Kidney (tissue), 14 donors: Measurements from ENCODE around the gene GLRX2. TPM values are rescaled to one million over a fixed set of nuclear protein-coding genes. Genes with fewer than 3 reads are reported as not detected.

ENCODE experiments used
- DNase-seq, 5 donors: peaks; one replicate each; pipeline ENCODE4 v3.0.0-alpha.2; 2013 to 2020
- FAIRE-seq: peaks from 2 replicates; lab custom pipeline; 2012; peaks lifted over from hg19 to GRCh38; lab: Jason Lieb, UNC
- H3K27ac ChIP-seq, 2 donors: one replicate each; pipeline ENCODE4 v1.7.0; 2013; ENCODE audit warnings: low read depth in 2 of 2, low read length in 2 of 2, inconsistent platforms in 1 of 2
- H3K27me3 ChIP-seq: one replicate; pipeline ENCODE4 v1.7.1; 2013; ENCODE audit warnings: low read length, inconsistent platforms; ENCODE audit not compliant: control insufficient read depth, insufficient read depth
- H3K36me3 ChIP-seq, 3 donors: one replicate each; pipeline versions ENCODE4 v1.7.0 to v1.7.1; 2013; ENCODE audit warnings: low read length in 3 of 3, control low read depth in 1 of 3, inconsistent platforms in 1 of 3; ENCODE audit not compliant: insufficient read depth in 3 of 3, control insufficient read depth in 2 of 3
- H3K4me1 ChIP-seq, 3 donors: one replicate each; pipeline versions ENCODE4 v1.7.0 to v1.7.1; 2013; ENCODE audit warnings: low read length in 3 of 3, inconsistent platforms in 1 of 3, low read depth in 1 of 3; ENCODE audit not compliant: control insufficient read depth in 2 of 3, insufficient read depth in 2 of 3
- H3K4me3 ChIP-seq, 3 donors: one replicate each; pipeline versions ENCODE4 v1.7.0 to v1.8.1; 2013; ENCODE audit warnings: low read length in 3 of 3, control low read depth in 1 of 3, inconsistent platforms in 1 of 3
- H3K9ac ChIP-seq, 3 donors: one replicate each; pipeline versions ENCODE4 v1.7.0 to v1.7.1; 2013; ENCODE audit warnings: low read length in 3 of 3, control low read depth in 1 of 3, inconsistent platforms in 1 of 3
- H3K9me3 ChIP-seq, 3 donors: one replicate each; pipeline versions ENCODE4 v1.7.0 to v1.7.1; 2013; ENCODE audit warnings: low read length in 3 of 3, control low read depth in 1 of 3, inconsistent platforms in 1 of 3; ENCODE audit not compliant: control insufficient read depth in 2 of 3, insufficient read depth in 1 of 3
- CTCF ChIP-seq: IDR thresholded peaks from 3 replicates; pipeline ENCODE4 v1.5.1; 2012; ENCODE audit warnings: mild to moderate bottlenecking, moderate library complexity, borderline replicate concordance; ENCODE audit not compliant: insufficient read depth; ENCODE audit errors: extremely low read depth
- intact Hi-C: fragments of 100-400 bp; cut with DNase I; formaldehyde crosslinking; loops from one replicate; pipeline ENCODE4 v1.11.1; 2022
- polyA plus RNA-seq: library from polyadenylated mRNA; stranded (reverse); fragments of 350-450 nt; fragmentation: Illumina TruSeq; extraction: RNeasy Lipid Tissue Mini Kit (QIAGEN cat#74804); gene quantifications from one replicate; pipeline ENCODE4 v1.2.3, GENCODE V29; 2014; ENCODE audit warnings: low read depth, low replicate concordance; ENCODE audit not compliant: insufficient read depth
- total RNA-seq: library from RNA; stranded (reverse); fragmentation: NEBNext Ultra II Directional; extraction: Animal tissue kit (Norgen Biotek cat#: 25700); gene quantifications from one replicate; pipeline ENCODE4 v1.2.1, GENCODE V29; 2021
- donor health status: control.
- donor health status: control.
- donor health status: control.
- donor health status: control.
- donor health status: control.
- donor health status: DM: yes; HTN: yes; CAD: no.
- donor health status: Normal renal cell carcinoma (clear cell type).

GLRX2 gene
- total and polyA plus RNA-seq, 2 donors from 2014 or later, result 15.6 to 25.3 TPM

DNA sequence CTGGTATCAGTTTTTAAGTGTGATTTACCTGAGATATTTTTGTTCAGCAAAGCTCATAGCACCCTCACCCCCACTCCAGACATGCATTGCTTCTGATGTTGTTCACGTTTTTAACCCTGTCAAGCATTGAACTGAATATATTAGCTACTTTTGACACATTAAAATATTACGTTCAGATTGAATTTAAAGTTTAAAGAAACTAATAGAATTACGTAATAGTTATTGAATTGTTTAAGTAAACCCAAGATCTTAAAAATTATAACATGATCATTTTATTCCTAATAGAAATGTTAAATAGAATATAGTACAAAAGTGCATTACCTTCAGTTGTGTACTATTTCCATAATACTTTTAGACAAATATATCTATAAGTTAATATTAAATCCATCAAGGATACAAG is 18.9 kb downstream of the GLRX2 start:
- no peak overlapping the region for H3K9ac ChIP-seq
- peak; percentile 53 for FAIRE-seq
- no peak overlapping the region for H3K4me3 ChIP-seq
- no peak overlapping the region for H3K27ac ChIP-seq
- TF ChIP-seq CTCF, result no peak
- intact Hi-C loops, result no loop called here
- peaks cover 6 to 23% (median 18%) of the 10 kb centered on the region in 3 donors for H3K36me3 ChIP-seq
- no peaks in the 10 kb centered on the region for H3K4me1 ChIP-seq
- H3K27me3 ChIP-seq, result no peaks in the 10 kb centered on the region
- no peak for DNase-seq
- H3K9me3 ChIP-seq, result no peaks in the 10 kb centered on the region

DNA sequence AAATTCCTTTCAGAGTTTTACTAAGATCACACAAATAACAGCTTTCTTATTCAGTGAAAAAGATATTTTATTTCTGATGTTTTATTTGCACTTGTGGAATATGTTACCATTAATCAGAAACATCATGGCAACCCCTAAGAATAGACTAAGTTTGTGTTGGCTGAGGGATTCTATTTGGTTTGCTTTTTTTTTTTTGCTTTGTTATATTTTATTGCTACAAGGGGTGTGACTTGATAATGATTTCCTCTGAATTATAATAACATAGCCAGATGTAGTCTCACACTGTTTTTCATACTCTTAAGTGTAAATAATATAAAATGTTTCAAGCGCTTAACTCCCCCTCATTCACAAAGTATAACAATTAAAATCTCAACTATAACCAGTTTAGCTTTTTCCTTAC is 20.0 kb downstream of the GLRX2 start:
- H3K27ac ChIP-seq, result no peak overlapping the region
- peaks cover 6 to 23% (median 18%) of the 10 kb centered on the region in 3 donors for H3K36me3 ChIP-seq
- no peak for TF ChIP-seq CTCF
- no peak for DNase-seq
- H3K27me3 ChIP-seq, result no peaks in the 10 kb centered on the region
- intact Hi-C loops, result no loop called here
- H3K4me1 ChIP-seq, result no peaks in the 10 kb centered on the region
- H3K9ac ChIP-seq, result no peak overlapping the region
- H3K4me3 ChIP-seq, result no peak overlapping the region
- H3K9me3 ChIP-seq, result no peaks in the 10 kb centered on the region
- FAIRE-seq, result no peak

DNA sequence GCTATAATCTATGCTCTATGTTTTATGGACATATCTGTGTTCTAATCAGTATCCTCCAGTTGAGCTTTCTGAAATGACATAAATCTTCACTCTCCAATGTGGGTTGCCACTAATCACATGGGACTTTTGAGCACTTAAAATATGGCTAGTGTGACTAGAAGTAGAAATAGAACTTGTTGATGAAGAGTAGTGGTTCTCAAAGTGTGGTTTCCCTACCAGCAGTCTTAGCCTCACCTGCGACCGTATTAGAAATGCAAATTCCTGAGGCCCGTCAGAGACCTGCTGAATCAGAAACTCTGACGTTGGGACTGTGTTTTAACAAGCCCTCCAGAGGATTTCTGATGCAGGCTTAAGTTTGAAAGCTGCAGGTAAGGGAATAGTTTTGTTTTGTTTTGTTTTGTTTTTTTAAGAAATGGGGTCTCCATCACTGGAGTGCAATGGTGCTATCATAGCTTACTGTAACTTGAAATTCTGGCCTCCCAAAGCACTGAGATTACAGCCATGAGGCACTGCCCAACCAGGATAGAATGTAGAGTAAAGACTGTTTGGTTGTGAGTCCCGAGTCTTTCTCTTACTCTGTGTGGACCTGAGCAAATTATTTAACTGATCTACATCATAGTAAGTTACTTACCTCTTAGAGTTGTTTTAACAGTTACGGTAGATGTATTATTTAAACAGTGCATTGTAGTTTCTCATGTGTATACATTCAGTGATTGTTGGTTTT is 21.7 kb downstream of the GLRX2 start:
- peaks cover 9 to 23% (median 20%) of the 10 kb centered on the region in 3 donors for H3K36me3 ChIP-seq
- no peak overlapping the region for H3K27ac ChIP-seq
- no peak for FAIRE-seq

More for the DNA sequence above, 21.7 kb downstream of the GLRX2 start:
- intact Hi-C loops, result no loop called here
- Histone ChIP-seq H3K9me3 (no peaks in the 10 kb centered on the region), H3K27me3 (no peaks in the 10 kb centered on the region), H3K4me3 (no peak overlapping the region), H3K4me1 (no peaks in the 10 kb centered on the region), H3K9ac (no peak overlapping the region)
- TF ChIP-seq CTCF, result no peak
- no peak for DNase-seq
